Stimulated activated CD4-positive, alpha-beta T cell treated with anti-CD3 and anti-CD28 coated beads, TNF-alpha, amount 100 ng/mL, for 1 hour (primary cell): ENCODE data around the gene TSKS.

ENCODE experiments used
- DNase-seq, 3 donors: peaks; one replicate each; pipeline ENCODE4 v3.0.0-alpha.2; 2020; ENCODE audit warnings: low read depth in 3 of 3, low spot score in 1 of 3

TSKS gene

GRCh38 chr19:49795615-49796014 lies 32.5 kb upstream of the TSKS start:
- no peak for DNase-seq

DNA sequence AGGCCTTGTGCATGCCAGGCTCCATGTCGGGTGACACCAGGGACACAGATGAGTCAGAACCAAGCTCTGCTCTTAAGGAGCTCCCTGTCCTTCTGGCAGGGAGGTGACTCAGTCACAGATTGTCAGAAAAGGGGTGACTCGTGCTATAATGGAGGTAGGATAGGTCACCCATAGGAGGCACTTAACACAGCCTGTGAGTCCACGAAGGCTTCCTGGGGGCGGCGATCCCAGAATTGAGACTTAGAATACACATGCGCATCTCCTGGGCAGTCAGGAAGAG lies 30.4 kb upstream of the TSKS start:
- DNase-seq: no peak

- no peak for DNase-seq
These were observed 29.9 kb upstream of the TSKS start for GRCh38 chr19:49792829-49793560.

DNA sequence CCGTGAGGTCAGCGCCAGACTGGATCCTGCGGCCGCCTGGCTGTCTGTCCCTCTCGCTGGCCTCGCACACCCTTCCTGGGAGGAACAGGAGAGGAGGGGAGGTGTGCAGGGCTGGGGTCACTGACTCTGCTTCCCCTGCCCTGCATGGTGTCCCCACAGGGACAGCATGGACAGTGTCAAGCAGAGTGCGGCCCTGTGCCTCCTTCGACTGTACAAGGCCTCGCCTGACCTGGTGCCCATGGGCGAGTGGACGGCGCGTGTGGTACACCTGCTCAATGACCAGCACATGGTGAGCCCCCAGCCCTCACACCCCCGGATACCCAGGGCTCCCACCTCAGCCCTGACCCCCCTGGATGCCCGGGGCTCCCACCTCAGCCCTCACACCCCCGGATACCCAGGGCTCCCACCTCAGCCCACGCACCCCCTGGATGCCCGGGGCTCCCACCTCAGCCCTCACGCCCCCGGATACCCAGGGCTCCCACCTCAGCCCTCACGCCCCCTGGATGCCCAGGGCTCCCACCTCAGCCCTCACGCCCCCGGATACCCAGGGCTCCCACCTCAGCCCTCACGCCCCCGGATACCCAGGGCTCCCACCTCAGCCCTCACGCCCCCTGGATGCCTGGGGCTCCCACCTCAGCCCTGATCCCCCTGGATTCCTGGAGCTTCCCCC lies 28.8 kb upstream of the TSKS start:
- DNase-seq: no peak

DNA sequence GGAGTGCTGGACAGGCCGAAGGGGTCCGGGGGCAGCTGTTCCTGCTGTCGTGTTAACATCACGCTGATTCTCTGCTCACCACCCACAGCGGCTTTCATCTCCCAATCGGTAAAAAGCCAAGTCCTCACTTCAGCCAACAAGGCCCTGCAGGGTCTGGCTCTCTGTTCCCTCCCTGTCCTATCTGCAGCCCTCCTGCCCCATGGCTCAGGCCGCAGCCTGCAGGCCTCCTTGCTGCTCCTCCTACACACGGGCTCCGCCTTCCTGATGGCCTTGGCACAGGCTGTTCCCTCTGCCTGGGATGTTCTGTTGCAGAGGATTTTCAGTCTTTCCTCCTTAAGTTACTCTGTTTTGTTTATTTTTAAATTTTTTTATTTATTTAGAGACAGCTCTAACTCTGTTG lies 27.8 kb upstream of the TSKS start:
- DNase-seq: no peak

- DNase-seq: no peak
These were observed 25.8 kb upstream of the TSKS start for GRCh38 chr19:49788857-49789256.

DNA sequence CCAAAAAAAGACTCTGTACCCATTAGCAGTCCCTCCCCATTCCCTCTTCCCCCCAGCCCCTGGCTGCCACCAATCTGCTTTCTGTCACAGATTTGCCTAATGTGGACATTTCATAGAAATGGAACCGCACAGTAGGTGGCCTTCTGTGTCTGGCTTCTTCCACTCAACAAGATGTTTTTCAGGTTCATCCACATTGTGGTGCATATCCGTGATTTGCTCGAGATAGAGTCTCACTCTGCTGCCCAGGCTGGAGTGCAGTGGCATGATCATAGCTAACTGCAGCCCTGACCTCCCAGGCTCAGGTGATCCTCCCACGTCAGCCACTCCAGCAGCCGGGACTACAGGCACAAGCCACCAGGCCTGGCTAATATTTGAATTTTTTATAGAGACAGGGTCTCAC lies 24.6 kb upstream of the TSKS start:
- DNase-seq: no peak

GRCh38 chr19:49786376-49786820 lies 23.3 kb upstream of the TSKS start:
- DNase-seq: no peak

DNA sequence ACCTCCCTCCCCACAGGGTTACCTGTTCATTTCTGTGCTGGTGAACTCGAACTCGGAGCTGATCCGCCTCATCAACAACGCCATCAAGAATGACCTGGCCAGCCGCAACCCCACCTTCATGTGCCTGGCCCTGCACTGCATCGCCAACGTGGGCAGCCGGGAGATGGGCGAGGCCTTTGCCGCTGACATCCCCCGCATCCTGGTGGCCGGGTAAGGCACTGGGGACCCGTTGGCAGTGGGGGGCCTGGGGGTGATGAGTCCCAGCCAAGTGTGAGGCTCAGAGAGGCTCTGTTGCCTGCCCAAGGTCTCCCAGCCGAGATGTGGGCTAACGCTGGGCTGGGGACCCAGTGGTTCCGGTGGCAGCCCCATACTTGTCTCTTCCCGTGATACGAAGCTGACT lies 19.4 kb upstream of the TSKS start:
- no peak for DNase-seq

- no peak for DNase-seq
These were observed 18.3 kb upstream of the TSKS start for GRCh38 chr19:49781394-49781793.

GRCh38 chr19:49780861-49781260 lies 17.8 kb upstream of the TSKS start:
- no peak for DNase-seq

GRCh38 chr19:49779731-49780555 lies 16.8 kb upstream of the TSKS start:
- no peak for DNase-seq

- no peak for DNase-seq
These were observed 13.3 kb upstream of the TSKS start for GRCh38 chr19:49776371-49776764.

GRCh38 chr19:49775742-49776370 lies 12.8 kb upstream of the TSKS start:
- DNase-seq: no peak

- no peak for DNase-seq
These were observed 11.9 kb upstream of the TSKS start for GRCh38 chr19:49774969-49775368.

DNA sequence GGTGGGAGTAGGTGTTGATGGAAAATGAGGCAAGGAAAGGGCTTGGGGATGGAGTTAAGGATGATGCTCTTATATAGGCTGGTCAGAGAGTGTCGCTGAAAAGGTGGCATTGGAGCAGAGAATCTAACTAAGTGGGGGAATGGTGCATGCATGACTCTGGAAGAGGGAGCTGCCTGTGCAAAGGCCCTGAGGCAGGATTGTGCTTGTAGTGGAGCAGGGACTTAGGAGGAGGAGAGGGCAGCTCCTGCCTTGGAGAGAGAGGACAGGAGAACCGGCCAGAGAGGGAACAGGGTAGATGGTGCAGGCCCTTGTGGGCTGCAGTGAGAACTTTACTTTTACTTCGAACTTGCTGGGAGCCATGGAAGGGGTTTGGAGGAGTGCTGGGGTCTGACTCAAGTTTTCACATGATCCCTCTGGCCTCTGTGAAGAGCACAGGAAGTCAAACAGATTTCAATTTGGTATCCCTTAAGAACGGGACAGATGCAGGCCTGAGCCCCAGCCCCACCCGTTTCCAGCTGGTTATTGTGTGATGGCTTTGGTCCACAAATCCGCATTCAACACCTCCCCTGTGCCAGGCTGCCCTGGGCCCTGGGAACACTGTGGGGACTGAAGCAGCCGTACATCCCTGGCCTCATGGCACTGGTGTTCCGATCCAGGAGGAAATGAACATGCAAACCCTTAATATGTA lies 10.7 kb upstream of the TSKS start:
- DNase-seq: no peak

GRCh38 chr19:49772850-49773432 lies 9.8 kb upstream of the TSKS start:
- DNase-seq: no peak

GRCh38 chr19:49771674-49772139 lies 8.6 kb upstream of the TSKS start:
- DNase-seq: no peak

DNA sequence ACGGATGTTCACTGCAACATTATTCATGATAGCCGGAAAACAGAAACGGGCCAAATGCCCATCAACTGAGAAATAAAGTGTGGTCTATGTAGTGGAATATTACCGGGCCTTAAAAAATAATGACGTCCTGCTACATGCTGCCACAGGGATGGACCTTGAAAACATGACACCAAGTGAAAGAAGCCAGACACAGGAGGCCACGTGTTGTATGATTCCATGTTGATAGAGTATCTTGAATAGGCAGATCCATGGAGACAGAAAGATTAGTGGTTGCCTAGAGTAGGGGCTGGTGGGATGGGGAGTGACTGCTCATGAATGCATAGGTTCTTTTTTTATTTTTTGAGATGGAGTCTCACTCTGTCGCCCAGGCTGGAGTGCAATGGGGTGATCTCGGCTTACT lies 7.4 kb upstream of the TSKS start:
- DNase-seq: no peak

GRCh38 chr19:49767967-49768581 lies 5.0 kb upstream of the TSKS start:
- DNase-seq: no peak
